Heart left ventricle (tissue), 16 donors: ENCODE results near the gene CYP4F11. TPM values are rescaled to one million over a fixed set of nuclear protein-coding genes. Genes with fewer than 3 reads are reported as not detected.

Experiments used
- ATAC-seq, 4 donors: fragments of 200-7000 bp; cut with Tn5 transposase; one replicate each; pipeline ENCODE4 v1.9.1; 2020 to 2022; ENCODE audit warnings: moderate library complexity in 4 of 4, mild to moderate bottlenecking in 3 of 4, moderate number of reproducible peaks in 1 of 4
- DNase-seq, 5 donors: peaks; one replicate each; pipeline ENCODE4 v3.0.0-alpha.2; 2020
- H3K27ac ChIP-seq, 12 donors: fragments of 200-600 bp; sonication (generic) in 4 of 12; one replicate each; pipeline versions ENCODE4 v1.5.0 to v1.8.0; 2016 to 2022; ENCODE audit warnings: mild to moderate bottlenecking in 2 of 12
- H3K27me3 ChIP-seq, 9 donors: fragments of 200-600 bp; sonication (generic) in 2 of 9; one replicate each; pipeline versions ENCODE4 v1.5.1 to v1.8.0; 2016 to 2022; ENCODE audit warnings: mild to moderate bottlenecking in 3 of 9
- H3K36me3 ChIP-seq, 9 donors: fragments of 200-600 bp; sonication (generic) in 2 of 9; one replicate each; pipeline versions ENCODE4 v1.5.0 to v1.8.0; 2018 to 2022; ENCODE audit warnings: mild to moderate bottlenecking in 2 of 9
- H3K4me1 ChIP-seq, 12 donors: fragments of 200-600 bp; sonication (generic) in 4 of 12; one replicate each; pipeline versions ENCODE4 v1.5.0 to v1.8.0; 2016 to 2022; ENCODE audit warnings: mild to moderate bottlenecking in 3 of 12
- H3K4me3 ChIP-seq, 12 donors: fragments of 200-600 bp; sonication (generic) in 4 of 12; one replicate each; pipeline versions ENCODE4 v1.5.0 to v1.8.0; 2017 to 2022; ENCODE audit warnings: mild to moderate bottlenecking in 9 of 12, moderate library complexity in 4 of 12
- H3K9me3 ChIP-seq, 12 donors: fragments of 200-600 bp; sonication (generic) in 4 of 12; one replicate each; pipeline versions ENCODE4 v1.5.0 to v1.8.0; 2016 to 2022; ENCODE audit warnings: mild to moderate bottlenecking in 1 of 12
- POLR2A ChIP-seq, 2 donors: fragments of 450-650 bp; IDR thresholded peaks; one replicate each; pipeline ENCODE4 v1.6.1; 2017; ENCODE audit warnings: antibody characterized with exemption in 2 of 2, mild to moderate bottlenecking in 2 of 2, moderate library complexity in 2 of 2
- WGBS, 4 donors: extraction: QIAGEN DNeasy Blood & Tissue Kit in 2 of 4; methylation state at CpG; one replicate each; pipeline versions ENCODE4 v1.1.5 to v1.1.7; 2013 to 2018; 5-methylcytosine and 5-hydroxymethylcytosine counted together
- intact Hi-C, 10 donors: fragments of 100-400 bp; cut with DNase I; formaldehyde crosslinking; loops; one replicate each; pipeline versions ENCODE4 v1.11.1 to v1.14.2; 2022
- polyA plus RNA-seq, 2 donors: library from polyadenylated mRNA; stranded (reverse); fragments of 200-250 nt; gene quantifications; one replicate each; pipeline ENCODE4 v1.2.3, GENCODE V29; 2013
- total RNA-seq, 9 donors: library from RNA; depleted of rRNA in 2 of 9; stranded (reverse); fragments of >200 nt in 2 of 9; fragmentation: NEBNext Ultra II Directional in 3 of 9; extraction: Animal tissue kit (Norgen Biotek cat#: 25700) in 3 of 9; gene quantifications; one replicate each; pipeline versions ENCODE4 v1.1.0 to v1.2.4, GENCODE V29; 2016 to 2023
- TF ChIP-seq, protein P1 (sequence below), 12 donors: fragments of 200-600 bp; sonication (generic) in 4 of 12; IDR thresholded peaks; one replicate each; pipeline versions ENCODE4 v1.5.0 to v1.8.0; 2018 to 2022; ENCODE audit warnings: antibody characterized with exemption in 12 of 12, mild to moderate bottlenecking in 5 of 12
- donor health status: ischemic (EF 13 %, LVEDD 7.1; RV severe dilation, severe dysfunction).
- donor health status: healthy with polysubstance abuse.
- donor health status: DM: no; HTN: yes; CAD: no.
- donor health status: DM: no; HTN: no; CAD: no.
- donor health status: ischemic (EF 25% LVEDD 6.9; RV normal size, moderate dysfunction).
- donor health status: ischemic (EF 25% LVEDD 5.7; RV mildly dilated, moderate dysfunction).
- donor health status: healthy.
- donor health status: DM: yes; HTN: yes; CAD: no.
- donor health status: ischemic (EF 35%, LVEDD 5.7; RV mildly dilated, moderate dysfunction).
- donor health status: nonischemic (EF 11% LVEDD 7.7; RV severe dilation, severe dysfunction).
- donor health status: DM: yes; HTN: yes; CAD: no.
- donor health status: PGD.
- donor health status: ischemic (EF 29% LVEDD 5.4; RV normal size, mild dysfunction).
- donor health status: nonischemic (EF 23%, LVEDD 6.1; RV moderate dilation, normal function).

Gene CYP4F11
- total and polyA plus RNA-seq, 11 donors: 0.07 to 1.6 (median 0.27) TPM; not detected in 4

DNA sequence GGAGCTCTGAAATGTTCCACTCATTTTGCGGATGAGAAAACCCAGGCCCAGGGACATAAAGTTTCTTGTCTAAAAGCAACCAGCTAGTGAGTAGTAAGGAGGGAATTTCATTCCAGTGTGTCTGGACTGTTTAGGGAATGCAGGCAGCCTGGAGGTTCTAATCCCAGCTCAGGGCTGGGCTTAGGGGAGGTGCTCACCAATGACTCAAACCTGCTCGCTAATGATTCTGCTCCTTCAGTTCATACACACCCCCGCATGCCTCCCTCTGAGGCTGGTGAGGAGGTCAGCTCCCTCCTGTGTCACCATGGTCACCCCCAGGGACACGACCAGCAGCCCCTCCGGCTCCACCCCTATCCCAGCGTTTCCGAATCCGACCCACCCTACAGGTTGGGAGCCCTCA lies 71.1 kb downstream of the CYP4F11 start:
- 61 to 74% (median 70%) methylated on average over 8 of the region's 8 CpGs for WGBS, 4 donors
- ATAC-seq: no peak
- H3K27ac ChIP-seq: no peak overlapping the region
- H3K9me3 ChIP-seq: no peaks in the 10 kb centered on the region
- no peak overlapping the region for H3K4me3 ChIP-seq
- H3K27me3 ChIP-seq: peaks cover 0 to 36% (median 4%) of the 10 kb centered on the region in 9 donors
- no peaks in the 10 kb centered on the region for H3K4me1 ChIP-seq
- DNase-seq: no peak
- H3K36me3 ChIP-seq: no peaks in the 10 kb centered on the region
- intact Hi-C loops: loop anchor here in 1 of 10 donors (10.0 kb wide), 1 partner anchor 228 kb away; no protein-coding TSS in a partner anchor
- TF ChIP-seq, protein P1, sequence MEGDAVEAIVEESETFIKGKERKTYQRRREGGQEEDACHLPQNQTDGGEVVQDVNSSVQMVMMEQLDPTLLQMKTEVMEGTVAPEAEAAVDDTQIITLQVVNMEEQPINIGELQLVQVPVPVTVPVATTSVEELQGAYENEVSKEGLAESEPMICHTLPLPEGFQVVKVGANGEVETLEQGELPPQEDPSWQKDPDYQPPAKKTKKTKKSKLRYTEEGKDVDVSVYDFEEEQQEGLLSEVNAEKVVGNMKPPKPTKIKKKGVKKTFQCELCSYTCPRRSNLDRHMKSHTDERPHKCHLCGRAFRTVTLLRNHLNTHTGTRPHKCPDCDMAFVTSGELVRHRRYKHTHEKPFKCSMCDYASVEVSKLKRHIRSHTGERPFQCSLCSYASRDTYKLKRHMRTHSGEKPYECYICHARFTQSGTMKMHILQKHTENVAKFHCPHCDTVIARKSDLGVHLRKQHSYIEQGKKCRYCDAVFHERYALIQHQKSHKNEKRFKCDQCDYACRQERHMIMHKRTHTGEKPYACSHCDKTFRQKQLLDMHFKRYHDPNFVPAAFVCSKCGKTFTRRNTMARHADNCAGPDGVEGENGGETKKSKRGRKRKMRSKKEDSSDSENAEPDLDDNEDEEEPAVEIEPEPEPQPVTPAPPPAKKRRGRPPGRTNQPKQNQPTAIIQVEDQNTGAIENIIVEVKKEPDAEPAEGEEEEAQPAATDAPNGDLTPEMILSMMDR (IDR thresholded peaks at IDR 0.05): no peak
- TF ChIP-seq POLR2A (IDR thresholded peaks at IDR 0.05): no peak

DNA sequence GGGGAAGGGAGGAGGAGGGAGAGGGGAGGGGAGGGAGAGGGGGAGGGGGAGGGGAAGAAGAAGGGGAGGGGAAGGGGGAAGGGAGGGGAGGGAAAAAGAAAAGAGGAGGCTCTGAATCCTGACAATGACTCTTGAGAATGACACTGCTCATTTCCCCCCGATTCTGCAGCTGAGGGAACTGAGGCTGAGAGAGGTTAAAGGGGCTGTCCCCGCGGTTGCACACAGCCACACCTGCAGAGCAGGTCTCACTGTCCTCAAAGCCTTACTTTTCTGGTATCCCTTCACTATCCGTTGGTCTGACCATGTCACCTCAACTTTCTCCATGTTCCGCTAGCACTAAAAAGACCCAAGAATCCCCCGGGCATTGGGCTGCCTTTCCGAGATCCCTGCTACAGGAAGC lies 71.9 kb downstream of the CYP4F11 start:
- Histone ChIP-seq H3K4me3 (no peak overlapping the region), H3K27ac (no peak overlapping the region), H3K27me3 (peaks cover 0 to 36% (median 4%) of the 10 kb centered on the region in 9 donors), H3K36me3 (no peaks in the 10 kb centered on the region), H3K4me1 (no peaks in the 10 kb centered on the region), H3K9me3 (no peaks in the 10 kb centered on the region)
- ATAC-seq: no peak
- intact Hi-C loops: loop anchor here in 1 of 10 donors (10.0 kb wide), 1 partner anchor 228 kb away; no protein-coding TSS in a partner anchor
- WGBS, 4 donors: 34 to 50% (median 44%) methylated on average over 7 of the region's 7 CpGs
- TF ChIP-seq, protein P1 (IDR thresholded peaks at IDR 0.05): no peak
- TF ChIP-seq POLR2A (IDR thresholded peaks at IDR 0.05): no peak
- no peak for DNase-seq

Other genes with a start within 250 kb of the CYP4F11 start
- gene OR10H2, start 206.5 kb downstream of the CYP4F11 start, total RNA-seq: not detected
- not detected for gene OR10H2, start 206.5 kb downstream of the CYP4F11 start, polyA plus RNA-seq
- gene OR10H3, start 196.5 kb downstream of the CYP4F11 start, total RNA-seq: not detected
- not detected for gene OR10H3, start 196.5 kb downstream of the CYP4F11 start, polyA plus RNA-seq
- not detected for gene OR10H5, start 146.9 kb downstream of the CYP4F11 start, total RNA-seq
- gene OR10H5, start 146.9 kb downstream of the CYP4F11 start, polyA plus RNA-seq: not detected
- gene OR10H1, start 118.9 kb downstream of the CYP4F11 start, total RNA-seq: under 1 TPM in 1 of 9 donors, not detected in 8; 0.07 TPM
- not detected for gene OR10H1, start 118.9 kb downstream of the CYP4F11 start, polyA plus RNA-seq
- not detected for gene CYP4F2, start 36.5 kb downstream of the CYP4F11 start, total RNA-seq
- gene CYP4F2, start 36.5 kb downstream of the CYP4F11 start, polyA plus RNA-seq: not detected
- gene OR10H4, start 14.5 kb upstream of the CYP4F11 start, total RNA-seq: not detected
- not detected for gene OR10H4, start 14.5 kb upstream of the CYP4F11 start, polyA plus RNA-seq
- gene TPM4, start 142.0 kb upstream of the CYP4F11 start, total RNA-seq: 100 to 1,000 TPM in 3 of 9 donors, 10 to 100 TPM in 6; 49.2 to 260 (median 92.1) TPM
- 100 to 1,000 TPM in 1 of 2 donors, 10 to 100 TPM in 1; 65.0 to 175 TPM for gene TPM4, start 142.0 kb upstream of the CYP4F11 start, polyA plus RNA-seq
- 10 to 100 TPM; 10.9 to 53.7 (median 23.7) TPM for gene RAB8A, start 177.4 kb upstream of the CYP4F11 start, total RNA-seq
- 10 to 100 TPM in 1 of 2 donors, 1 to 10 TPM in 1; 7.8 to 32.2 TPM for gene RAB8A, start 177.4 kb upstream of the CYP4F11 start, polyA plus RNA-seq
- gene HSH2D, start 209.2 kb upstream of the CYP4F11 start, total RNA-seq: 1 to 10 TPM in 2 of 9 donors, under 1 TPM in 3, not detected in 4; 0.16 to 1.8 (median 0.44) TPM
- under 1 TPM; 0.12 to 0.30 TPM for gene HSH2D, start 209.2 kb upstream of the CYP4F11 start, polyA plus RNA-seq
- gene CIB3, start 239.0 kb upstream of the CYP4F11 start, total RNA-seq: not detected
- gene CIB3, start 239.0 kb upstream of the CYP4F11 start, polyA plus RNA-seq: not detected